Upper lobe of left lung (tissue), 6 donors: ENCODE data around the gene SYN1. TPM values are rescaled to one million over a fixed set of nuclear protein-coding genes. Genes with fewer than 3 reads are reported as not detected.
A peak's percentile ranks its signal among the peaks of the same experiment; 100 is the strongest.

Experiments
- ATAC-seq, 2 donors: fragments of 200-7000 bp; cut with Tn5 transposase; one replicate each; pipeline ENCODE4 v1.9.1; 2022; ENCODE audit warnings: mild to moderate bottlenecking in 2 of 2, moderate library complexity in 2 of 2; ENCODE audit not compliant: low FRiP score in 2 of 2
- DNase-seq, 2 donors: peaks; one replicate each; pipeline ENCODE4 v3.0.0-alpha.2; 2019 to 2020
- H3K27ac ChIP-seq, 4 donors: fragments of 200-600 bp; sonication (generic); one replicate each; pipeline ENCODE4 v1.5.1; 2016 to 2019
- H3K27me3 ChIP-seq, 4 donors: fragments of 200-600 bp; sonication (generic); one replicate each; pipeline ENCODE4 v1.5.1; 2017 to 2019
- H3K36me3 ChIP-seq, 4 donors: fragments of 200-600 bp; sonication (generic); one replicate each; pipeline ENCODE4 v1.5.1; 2016 to 2019
- H3K4me1 ChIP-seq, 4 donors: fragments of 200-600 bp; sonication (generic); one replicate each; pipeline ENCODE4 v1.5.1; 2018 to 2019
- H3K4me3 ChIP-seq, 4 donors: fragments of 200-600 bp; sonication (generic); one replicate each; pipeline ENCODE4 v1.5.1; 2017 to 2019; ENCODE audit warnings: mild to moderate bottlenecking in 2 of 4, moderate library complexity in 1 of 4
- H3K9me3 ChIP-seq, 4 donors: fragments of 200-600 bp; sonication (generic); one replicate each; pipeline ENCODE4 v1.5.1; 2018 to 2019
- EP300 ChIP-seq, 4 donors: sonication (generic); formaldehyde crosslinking; IDR thresholded peaks; one replicate each; pipeline ENCODE4 v1.5.1; 2017; ENCODE audit warnings: antibody characterized with exemption in 4 of 4, control low read depth in 2 of 4
- POLR2A ChIP-seq, 4 donors: fragments of 450-650 bp; IDR thresholded peaks; one replicate each; pipeline ENCODE4 v1.5.1; 2016 to 2017; ENCODE audit warnings: antibody characterized with exemption in 4 of 4, mild to moderate bottlenecking in 2 of 4
- POLR2AphosphoS5 ChIP-seq, 2 donors: sonication (generic); formaldehyde crosslinking; IDR thresholded peaks; one replicate each; pipeline ENCODE4 v1.5.1; 2017; ENCODE audit warnings: antibody characterized with exemption in 2 of 2
- WGBS, 2 donors: methylation state at CpG; one replicate each; pipeline ENCODE4 v1.1.5; 2017 to 2018; 5-methylcytosine and 5-hydroxymethylcytosine counted together
- total RNA-seq, 6 donors: library from RNA; depleted of rRNA in 4 of 6; stranded (reverse); fragments of >200 nt in 4 of 6; gene quantifications; one replicate each; pipeline versions ENCODE4 v1.1.0 to v1.2.1, GENCODE V29; 2016 to 2021
- TF ChIP-seq, protein P1 (sequence below), 6 experiments: fragments of 450-650 bp in 4 of 6; fragments of 200-600 bp in 2 of 6; sonication (generic) in 2 of 6; IDR thresholded peaks; one replicate each; pipeline ENCODE4 v1.5.1; 2016 to 2019; ENCODE audit warnings: antibody characterized with exemption in 6 of 6
- donor health status: DM: no; HTN: no; CAD: no; lungs with moderate emphysema.
- donor health status: DM: no; HTN: yes; CAD: no; lungs with severe emphysema.

Gene SYN1
- total RNA-seq, 6 donors from 2014 or later, result 0.20 to 11.5 (median 0.56) TPM

DNA sequence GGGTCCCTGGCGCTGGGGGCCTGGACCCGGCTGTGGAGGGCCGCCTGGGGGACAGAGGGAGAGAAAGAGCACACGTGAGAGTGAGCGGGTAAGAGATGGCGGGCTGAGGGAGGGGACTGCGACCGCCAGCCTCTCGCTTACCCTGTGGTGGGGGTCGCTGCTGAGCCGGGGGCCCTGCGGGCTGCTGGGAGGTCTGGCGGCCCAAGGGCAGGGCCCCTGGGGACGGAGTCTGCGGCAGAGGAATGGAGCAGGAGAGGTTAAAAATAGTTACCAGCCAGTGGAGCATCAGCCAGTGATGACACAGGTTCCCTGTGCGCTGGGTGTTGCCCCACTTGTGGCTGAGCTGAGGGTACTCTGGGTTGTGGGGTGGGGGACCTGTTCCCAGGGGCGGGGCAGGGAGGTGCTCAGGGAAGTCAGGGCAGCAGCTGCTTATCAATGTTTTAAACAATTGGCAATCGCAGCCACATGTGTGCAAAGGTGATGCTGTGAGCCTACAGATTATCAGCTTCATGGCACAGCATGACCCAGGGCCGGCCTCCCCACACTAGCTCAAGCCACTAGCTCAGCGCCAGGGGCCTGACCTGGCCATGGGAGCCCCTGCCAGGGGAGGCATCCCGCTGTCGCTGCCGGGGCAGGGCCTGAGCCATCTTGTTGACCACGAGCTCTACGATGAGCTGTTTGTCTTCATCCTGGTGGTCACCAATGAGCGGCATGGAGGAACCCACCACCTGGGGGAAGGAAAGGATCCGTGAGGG, 44.9 kb downstream of the SYN1 start:
- no peak for TF ChIP-seq POLR2AphosphoS5 (IDR thresholded peaks at IDR 0.05)
- TF ChIP-seq EP300 (IDR thresholded peaks at IDR 0.05), result no peak
- TF ChIP-seq, protein P1, sequence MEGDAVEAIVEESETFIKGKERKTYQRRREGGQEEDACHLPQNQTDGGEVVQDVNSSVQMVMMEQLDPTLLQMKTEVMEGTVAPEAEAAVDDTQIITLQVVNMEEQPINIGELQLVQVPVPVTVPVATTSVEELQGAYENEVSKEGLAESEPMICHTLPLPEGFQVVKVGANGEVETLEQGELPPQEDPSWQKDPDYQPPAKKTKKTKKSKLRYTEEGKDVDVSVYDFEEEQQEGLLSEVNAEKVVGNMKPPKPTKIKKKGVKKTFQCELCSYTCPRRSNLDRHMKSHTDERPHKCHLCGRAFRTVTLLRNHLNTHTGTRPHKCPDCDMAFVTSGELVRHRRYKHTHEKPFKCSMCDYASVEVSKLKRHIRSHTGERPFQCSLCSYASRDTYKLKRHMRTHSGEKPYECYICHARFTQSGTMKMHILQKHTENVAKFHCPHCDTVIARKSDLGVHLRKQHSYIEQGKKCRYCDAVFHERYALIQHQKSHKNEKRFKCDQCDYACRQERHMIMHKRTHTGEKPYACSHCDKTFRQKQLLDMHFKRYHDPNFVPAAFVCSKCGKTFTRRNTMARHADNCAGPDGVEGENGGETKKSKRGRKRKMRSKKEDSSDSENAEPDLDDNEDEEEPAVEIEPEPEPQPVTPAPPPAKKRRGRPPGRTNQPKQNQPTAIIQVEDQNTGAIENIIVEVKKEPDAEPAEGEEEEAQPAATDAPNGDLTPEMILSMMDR (IDR thresholded peaks at IDR 0.05), result no peak
- no peak for TF ChIP-seq POLR2A (IDR thresholded peaks at IDR 0.05)
- Histone ChIP-seq H3K27ac (peak overlapping the region in 3 of 4 donors; percentile 18 to 65 (median 64)), H3K9me3 (no peaks in the 10 kb centered on the region), H3K36me3 (peaks cover 0 to 19% (median 9%) of the 10 kb centered on the region in 4 donors), H3K27me3 (no peaks in the 10 kb centered on the region), H3K4me3 (peak overlapping the region in 3 of 4 donors; percentile 11 to 35 (median 24)), H3K4me1 (peaks cover 0 to 15% (median 8%) of the 10 kb centered on the region in 4 donors)
- WGBS, 2 donors, result 56% methylated on average over 25 of the region's 27 CpGs; no CpG with 5 or more reads in 1 of the 2 donors
- DNase-seq, result peak in 1 of 2 donors; percentile 43
- no peak for ATAC-seq

- Histone ChIP-seq H3K36me3 (peaks cover 0 to 25% (median 11%) of the 10 kb centered on the region in 4 donors), H3K4me3 (peak overlapping the region in 3 of 4 donors; percentile 11 to 35 (median 24)), H3K27me3 (no peaks in the 10 kb centered on the region), H3K4me1 (peaks cover 0 to 12% (median 6%) of the 10 kb centered on the region in 4 donors), H3K27ac (peak overlapping the region; percentile 18 to 65 (median 56)), H3K9me3 (no peaks in the 10 kb centered on the region)
- WGBS, 2 donors, result 25 to 37% methylated on average over 8 to 19 of the region's 41 CpGs
- TF ChIP-seq POLR2AphosphoS5 (IDR thresholded peaks at IDR 0.05), result no peak
- no peak for TF ChIP-seq POLR2A (IDR thresholded peaks at IDR 0.05)
- TF ChIP-seq EP300 (IDR thresholded peaks at IDR 0.05), result no peak
- TF ChIP-seq, protein P1 (IDR thresholded peaks at IDR 0.05), result no peak
- peak in 1 of 2 donors; percentile 80 for DNase-seq
- ATAC-seq, result peak in 1 of 2 donors; percentile 66
These were observed 45.5 kb downstream of the SYN1 start for GRCh38 chrX:47574076-47574546.

DNA sequence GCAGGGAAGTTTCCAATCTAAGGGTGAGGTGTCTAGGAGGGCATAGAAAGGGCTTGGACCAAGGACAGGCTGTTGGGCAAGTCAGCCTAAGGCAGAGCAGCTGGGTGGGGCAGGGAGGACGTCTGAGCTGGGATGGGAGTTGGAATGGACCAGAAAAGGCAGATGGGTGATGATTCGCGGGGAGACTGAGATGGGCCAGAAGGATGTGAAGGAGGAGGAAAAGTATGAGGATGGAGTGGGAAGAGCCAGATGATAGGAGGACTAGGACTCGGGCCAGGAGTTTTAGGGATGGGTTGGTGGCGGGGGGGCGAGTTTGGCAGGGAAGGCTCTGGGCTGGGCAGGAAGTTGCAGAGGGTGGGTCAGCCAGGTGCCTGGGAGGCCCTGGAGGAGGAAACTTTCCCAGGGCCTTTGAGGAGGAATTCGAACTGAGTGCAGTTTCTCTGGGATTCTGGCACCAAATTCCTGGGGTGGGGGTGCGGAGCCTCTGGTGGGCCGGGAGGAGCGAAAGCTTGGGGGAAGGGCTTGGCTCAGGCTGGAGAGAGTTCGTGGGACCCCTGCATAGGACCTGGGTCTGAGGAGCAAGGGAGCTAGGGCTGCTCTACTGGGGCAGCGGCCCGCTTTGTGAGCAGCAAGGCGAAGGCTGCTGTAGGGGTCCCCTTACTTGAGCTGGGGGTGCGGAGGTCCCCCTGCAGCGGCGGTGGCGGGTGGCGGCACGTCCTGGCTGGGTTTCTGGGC, 46.1 kb downstream of the SYN1 start:
- peaks cover 0 to 7% (median 5%) of the 10 kb centered on the region in 4 donors for H3K4me1 ChIP-seq
- no peaks in the 10 kb centered on the region for H3K9me3 ChIP-seq
- ATAC-seq (peak in 1 of 2 donors; percentile 79), DNase-seq (no peak)
- H3K27me3 ChIP-seq, result no peaks in the 10 kb centered on the region
- H3K4me3 ChIP-seq, result peak overlapping the region in 3 of 4 donors; percentile 11 to 35 (median 24)
- H3K27ac ChIP-seq, result peak overlapping the region; percentile 18 to 65 (median 56)
- H3K36me3 ChIP-seq, result peaks cover 0 to 31% (median 16%) of the 10 kb centered on the region in 4 donors
- 23 to 51% methylated on average over 6 to 20 of the region's 20 CpGs for WGBS, 2 donors
- TF ChIP-seq POLR2A (IDR thresholded peaks at IDR 0.05) (no peak), POLR2AphosphoS5 (IDR thresholded peaks at IDR 0.05) (no peak), EP300 (IDR thresholded peaks at IDR 0.05) (no peak)
- TF ChIP-seq, protein P1 (IDR thresholded peaks at IDR 0.05), result no peak

DNA sequence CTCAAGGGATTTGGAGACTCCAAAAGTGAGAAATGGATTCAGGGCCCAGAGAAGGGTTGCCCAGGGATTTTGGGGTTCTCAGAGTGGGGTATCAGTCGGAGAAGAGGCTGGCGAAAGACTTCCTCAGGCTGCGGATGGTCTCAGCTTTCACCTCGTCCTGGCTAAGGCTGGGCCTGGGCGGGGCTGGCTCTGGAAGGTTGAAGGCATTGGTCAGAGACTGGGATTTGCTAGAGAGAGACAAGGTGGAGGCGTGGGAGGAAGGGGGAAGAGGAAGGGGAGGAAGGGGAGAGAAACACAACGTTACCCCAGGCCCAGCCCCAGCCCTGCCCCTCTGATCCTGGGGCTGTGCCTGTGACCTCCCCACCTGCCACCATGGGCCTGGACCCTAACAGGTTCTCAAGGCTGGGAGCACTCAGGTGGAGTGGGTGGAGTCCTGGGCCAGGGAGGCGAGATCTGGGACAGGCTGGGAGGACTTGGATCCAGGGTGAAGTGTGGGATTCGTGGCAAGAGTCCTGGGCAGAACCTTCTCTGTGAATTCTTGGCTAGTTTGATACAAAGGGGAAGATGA, 46.8 kb downstream of the SYN1 start:
- Histone ChIP-seq H3K27me3 (no peaks in the 10 kb centered on the region), H3K4me1 (peaks cover 0 to 7% (median 3%) of the 10 kb centered on the region in 4 donors), H3K9me3 (no peaks in the 10 kb centered on the region), H3K36me3 (peaks cover 0 to 38% (median 19%) of the 10 kb centered on the region in 4 donors), H3K4me3 (no peak overlapping the region), H3K27ac (peak overlapping the region in 2 of 4 donors; percentile 27 to 46)
- WGBS, 2 donors, result 63 to 70% methylated on average over 6 to 9 of the region's 9 CpGs
- no peak for DNase-seq
- TF ChIP-seq, protein P1 (IDR thresholded peaks at IDR 0.05), result no peak
- ATAC-seq, result no peak
